ENCODE measurements around the gene CCL7. TPM values are rescaled to one million over a fixed set of nuclear protein-coding genes. Genes with fewer than 3 reads are reported as not detected.
A peak's percentile ranks its signal among the peaks of the same experiment; 100 is the strongest.

CCL7 gene
- total and polyA plus RNA-seq, 4 donors = not detected

- TF ChIP-seq CTCF (IDR thresholded peaks at IDR 0.05; ENCODE audit: low read depth, low read length, missing input control) = no peak
- TF ChIP-seq RAD21 (IDR thresholded peaks at IDR 0.05) = no peak
- no peak for TF ChIP-seq SP1 (IDR thresholded peaks at IDR 0.05)
- no peak for TF ChIP-seq JUND (IDR thresholded peaks at IDR 0.05)
Observed at GRCh38 chr17:34234616-34235015, 35.4 kb upstream of the CCL7 start (continued).

GRCh38 chr17:34235389-34236028, 34.5 kb upstream of the CCL7 start:
- TF ChIP-seq FOXA1 (IDR thresholded peaks at IDR 0.05) = peak; percentile 59
- peak; percentile 59 to 64 for TF ChIP-seq HNF4A (conservative IDR thresholded peaks at IDR 0.05)
- TF ChIP-seq GABPA (IDR thresholded peaks at IDR 0.05 in 1 of 2, conservative IDR thresholded peaks at IDR 0.05 in 1 of 2) = no peak
- peak; percentile 23 to 38 for TF ChIP-seq JUND (IDR thresholded peaks at IDR 0.05)
- peak; percentile 38 to 46 for TF ChIP-seq RAD21 (IDR thresholded peaks at IDR 0.05)
- TF ChIP-seq CTCF (IDR thresholded peaks at IDR 0.05; ENCODE audit: low read depth, low read length, missing input control) = no peak
- peak; percentile 96 for TF ChIP-seq REST (IDR thresholded peaks at IDR 0.05)
- TF ChIP-seq FOXA2 (IDR thresholded peaks at IDR 0.05) = peak; percentile 44
- TF ChIP-seq ZBTB33 (IDR thresholded peaks at IDR 0.05) = no peak
- TF ChIP-seq NR2F2 (IDR thresholded peaks at IDR 0.05) = peak; percentile 99
- no peak for TF ChIP-seq EGR1 (IDR thresholded peaks at IDR 0.05; ENCODE audit: low read depth in 2 of 2)
- no peak for TF ChIP-seq TAF1 (conservative IDR thresholded peaks at IDR 0.05)
- TF ChIP-seq ATF3 (IDR thresholded peaks at IDR 0.05) = no peak
- TF ChIP-seq RXRA (IDR thresholded peaks at IDR 0.05) = peak; percentile 78 to 88
- peak; percentile 53 for TF ChIP-seq YY1 (IDR thresholded peaks at IDR 0.05)
- TF ChIP-seq SP1 (IDR thresholded peaks at IDR 0.05) = peak; percentile 88
- TF ChIP-seq HNF4G (IDR thresholded peaks at IDR 0.05) = peak; percentile 20
- TF ChIP-seq MAX (IDR thresholded peaks at IDR 0.05) = peak; percentile 71
- Histone ChIP-seq H3K27ac (ENCODE audit: low read depth in 1 of 2, low read length in 2 of 2) (peak overlapping the region; percentile 53 to 68), H3K36me3 (ENCODE audit: control insufficient read depth in 4 of 4, insufficient read depth in 3 of 4, low read depth in 1 of 4, low read length in 3 of 4) (no peaks in the 10 kb centered on the region), H3K4me3 (ENCODE audit: low read depth in 1 of 3, low read length in 3 of 3) (no peak overlapping the region), H3K9ac (ENCODE audit: low read depth in 1 of 2, low read length in 2 of 2) (no peak overlapping the region), H3K27me3 (ENCODE audit: control insufficient read depth in 4 of 4, insufficient read depth in 4 of 4, low read length in 3 of 4) (no peaks in the 10 kb centered on the region), H3K9me3 (ENCODE audit: control insufficient read depth in 4 of 4, low read length in 3 of 4) (no peaks in the 10 kb centered on the region), H3K4me1 (ENCODE audit: control insufficient read depth in 4 of 4, insufficient read depth in 4 of 4, low read length in 3 of 4) (peaks cover 0 to 14% (median 11%) of the 10 kb centered on the region in 4 donors)
- 41% methylated on average over 6 of the region's 6 CpGs for WGBS
- no peak for DNase-seq (ENCODE audit: low spot score)

All from liver (tissue), 9 donors.